Omental fat pad (tissue), 4 donors: Measurements from ENCODE around the gene LRRC27. TPM values are rescaled to one million over a fixed set of nuclear protein-coding genes. Genes with fewer than 3 reads are reported as not detected.

Experiments
- ATAC-seq: fragments of 150-250 bp; one replicate; pipeline ENCODE4 v1.9.1; 2016; ENCODE audit warnings: mild to moderate bottlenecking, moderate library complexity; ENCODE audit not compliant: low FRiP score
- DNase-seq: peaks from one replicate; pipeline ENCODE4 v3.0.0-alpha.2; 2019; ENCODE audit warnings: low spot score
- CTCF ChIP-seq, 3 donors: fragments of 450-650 bp; IDR thresholded peaks; one replicate each; pipeline ENCODE4 v1.5.1; 2016 to 2017; ENCODE audit warnings: antibody characterized with exemption in 3 of 3, mild to moderate bottlenecking in 3 of 3, moderate library complexity in 2 of 3
- total RNA-seq, 4 donors: library from RNA; depleted of rRNA; stranded (reverse); fragments of >200 nt; gene quantifications; one replicate each; pipeline ENCODE4 v1.1.0, GENCODE V29; 2016

The LRRC27 gene
- total RNA-seq, 4 donors from 2014 or later, result 5.0 to 12.1 (median 7.7) TPM

- no peak for ATAC-seq
- no peak for DNase-seq
- no peak for TF ChIP-seq CTCF (IDR thresholded peaks at IDR 0.05)
These were observed 68.1 kb downstream of the LRRC27 start for GRCh38 chr10:132400041-132400546.

GRCh38 chr10:132400547-132401151, 68.7 kb downstream of the LRRC27 start:
- no peak for DNase-seq
- no peak for ATAC-seq
- TF ChIP-seq CTCF (IDR thresholded peaks at IDR 0.05), result no peak

- DNase-seq (no peak), ATAC-seq (no peak)
- TF ChIP-seq CTCF (IDR thresholded peaks at IDR 0.05), result no peak
These were observed 69.6 kb downstream of the LRRC27 start for GRCh38 chr10:132401401-132402118.

GRCh38 chr10:132402781-132403241, 70.8 kb downstream of the LRRC27 start:
- TF ChIP-seq CTCF (IDR thresholded peaks at IDR 0.05), result no peak
- DNase-seq (no peak), ATAC-seq (no peak)

GRCh38 chr10:132403511-132404168, 71.6 kb downstream of the LRRC27 start:
- no peak for TF ChIP-seq CTCF (IDR thresholded peaks at IDR 0.05)
- DNase-seq, result no peak
- ATAC-seq, result no peak

- no peak for TF ChIP-seq CTCF (IDR thresholded peaks at IDR 0.05)
- DNase-seq (no peak), ATAC-seq (no peak)
These were observed 72.3 kb downstream of the LRRC27 start for GRCh38 chr10:132404169-132404880.
